Measurements from ENCODE around the gene TNXB.

DNA sequence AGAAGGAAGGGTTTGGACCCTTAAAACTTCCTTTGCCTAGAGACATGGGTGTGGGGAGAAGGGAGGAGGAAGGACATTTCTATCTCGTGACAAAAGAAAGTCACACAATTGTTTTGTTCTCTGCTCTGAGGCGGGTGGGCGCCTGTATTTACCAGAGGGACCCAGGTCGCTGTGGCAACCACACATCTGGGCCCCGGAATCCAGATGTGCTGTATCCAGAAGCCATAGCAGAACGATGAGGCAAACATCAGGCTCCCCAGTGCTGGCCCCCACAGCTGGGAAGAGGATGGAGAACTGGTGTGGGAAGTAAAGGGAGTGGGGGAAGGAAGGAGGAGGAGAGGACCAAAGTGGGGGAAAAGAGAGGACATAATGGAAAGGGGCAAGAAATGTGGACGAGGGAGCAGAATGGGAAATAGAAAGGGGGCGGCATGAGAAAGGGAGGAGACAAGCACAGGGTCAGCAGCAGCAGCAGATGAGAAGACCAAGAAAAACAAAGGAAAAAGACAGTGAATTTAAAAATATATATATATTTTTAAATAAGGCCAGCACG, 3.4 kb upstream of the TNXB start:
- TF ChIP-seq EGR1 (conservative IDR thresholded peaks at IDR 0.05): no peak
- TF ChIP-seq, protein P1, sequence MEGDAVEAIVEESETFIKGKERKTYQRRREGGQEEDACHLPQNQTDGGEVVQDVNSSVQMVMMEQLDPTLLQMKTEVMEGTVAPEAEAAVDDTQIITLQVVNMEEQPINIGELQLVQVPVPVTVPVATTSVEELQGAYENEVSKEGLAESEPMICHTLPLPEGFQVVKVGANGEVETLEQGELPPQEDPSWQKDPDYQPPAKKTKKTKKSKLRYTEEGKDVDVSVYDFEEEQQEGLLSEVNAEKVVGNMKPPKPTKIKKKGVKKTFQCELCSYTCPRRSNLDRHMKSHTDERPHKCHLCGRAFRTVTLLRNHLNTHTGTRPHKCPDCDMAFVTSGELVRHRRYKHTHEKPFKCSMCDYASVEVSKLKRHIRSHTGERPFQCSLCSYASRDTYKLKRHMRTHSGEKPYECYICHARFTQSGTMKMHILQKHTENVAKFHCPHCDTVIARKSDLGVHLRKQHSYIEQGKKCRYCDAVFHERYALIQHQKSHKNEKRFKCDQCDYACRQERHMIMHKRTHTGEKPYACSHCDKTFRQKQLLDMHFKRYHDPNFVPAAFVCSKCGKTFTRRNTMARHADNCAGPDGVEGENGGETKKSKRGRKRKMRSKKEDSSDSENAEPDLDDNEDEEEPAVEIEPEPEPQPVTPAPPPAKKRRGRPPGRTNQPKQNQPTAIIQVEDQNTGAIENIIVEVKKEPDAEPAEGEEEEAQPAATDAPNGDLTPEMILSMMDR (IDR thresholded peaks at IDR 0.05 in 2 of 3, conservative IDR thresholded peaks at IDR 0.05 in 1 of 3; ENCODE audit: insufficient read depth in 2 of 3, low read depth in 1 of 3, low read length in 3 of 3): no peak
- TF ChIP-seq, protein P2, sequence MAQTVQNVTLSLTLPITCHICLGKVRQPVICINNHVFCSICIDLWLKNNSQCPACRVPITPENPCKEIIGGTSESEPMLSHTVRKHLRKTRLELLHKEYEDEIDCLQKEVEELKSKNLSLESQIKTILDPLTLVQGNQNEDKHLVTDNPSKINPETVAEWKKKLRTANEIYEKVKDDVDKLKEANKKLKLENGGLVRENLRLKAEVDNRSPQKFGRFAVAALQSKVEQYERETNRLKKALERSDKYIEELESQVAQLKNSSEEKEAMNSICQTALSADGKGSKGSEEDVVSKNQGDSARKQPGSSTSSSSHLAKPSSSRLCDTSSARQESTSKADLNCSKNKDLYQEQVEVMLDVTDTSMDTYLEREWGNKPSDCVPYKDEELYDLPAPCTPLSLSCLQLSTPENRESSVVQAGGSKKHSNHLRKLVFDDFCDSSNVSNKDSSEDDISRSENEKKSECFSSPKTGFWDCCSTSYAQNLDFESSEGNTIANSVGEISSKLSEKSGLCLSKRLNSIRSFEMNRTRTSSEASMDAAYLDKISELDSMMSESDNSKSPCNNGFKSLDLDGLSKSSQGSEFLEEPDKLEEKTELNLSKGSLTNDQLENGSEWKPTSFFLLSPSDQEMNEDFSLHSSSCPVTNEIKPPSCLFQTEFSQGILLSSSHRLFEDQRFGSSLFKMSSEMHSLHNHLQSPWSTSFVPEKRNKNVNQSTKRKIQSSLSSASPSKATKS (CRISPR knock-in tag; IDR thresholded peaks at IDR 0.05): no peak
- TF ChIP-seq RFX5 (IDR thresholded peaks at IDR 0.05; ENCODE audit: low read depth, low read length): no peak
- TF ChIP-seq, protein P3, sequence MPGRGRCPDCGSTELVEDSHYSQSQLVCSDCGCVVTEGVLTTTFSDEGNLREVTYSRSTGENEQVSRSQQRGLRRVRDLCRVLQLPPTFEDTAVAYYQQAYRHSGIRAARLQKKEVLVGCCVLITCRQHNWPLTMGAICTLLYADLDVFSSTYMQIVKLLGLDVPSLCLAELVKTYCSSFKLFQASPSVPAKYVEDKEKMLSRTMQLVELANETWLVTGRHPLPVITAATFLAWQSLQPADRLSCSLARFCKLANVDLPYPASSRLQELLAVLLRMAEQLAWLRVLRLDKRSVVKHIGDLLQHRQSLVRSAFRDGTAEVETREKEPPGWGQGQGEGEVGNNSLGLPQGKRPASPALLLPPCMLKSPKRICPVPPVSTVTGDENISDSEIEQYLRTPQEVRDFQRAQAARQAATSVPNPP (IDR thresholded peaks at IDR 0.05; ENCODE audit: borderline replicate concordance, insufficient read depth, insufficient read length): no peak
- no peak for TF ChIP-seq POLR2AphosphoS5 (IDR thresholded peaks at IDR 0.05; ENCODE audit: control insufficient read depth, insufficient read depth, low read depth, low read length)

Measured in K562 (cell line).